Muscle of back (tissue), 13 donors: Measurements from ENCODE around the gene AIP. TPM values are rescaled to one million over a fixed set of nuclear protein-coding genes. Genes with fewer than 3 reads are reported as not detected.

Experiments
- DNase-seq, 3 donors: peaks; one replicate each; pipeline versions ENCODE4 v3.0.0 to v3.0.0-alpha.2; 2013
- long read RNA-seq, 9 donors: transcript quantifications; one replicate each; lab custom pipeline, GENCODE V29; 2026
- polyA plus RNA-seq, 10 donors: library from polyadenylated mRNA; unstranded; fragments of 120-200 nt; gene quantifications; one replicate each; pipeline ENCODE4 v1.2.1, GENCODE V29; 2013; ENCODE audit not compliant: insufficient read length in 10 of 10

The AIP gene
- polyA plus RNA-seq: 10 to 100 TPM; 34.9 to 55.8 (median 43.7) TPM
- long read RNA-seq, donor 1, transcript AIP-201 (6 exons, 1,221 nt): major isoform, 26 of 26 reads
- long read RNA-seq, donor 1, partial matches to known transcripts: 0 of 26 reads
- long read RNA-seq, donor 1, other reads (novel, unspliced or antisense): 0 of 26 reads
- long read RNA-seq, donor 2, transcript AIP-201 (6 exons, 1,221 nt): major isoform, 15 of 17 reads
- long read RNA-seq, donor 2, partial matches to known transcripts: 0 of 17 reads
- long read RNA-seq, donor 2, other reads (novel, unspliced or antisense): 0 of 17 reads
- long read RNA-seq, donor 3: 0 reads
- long read RNA-seq, donor 4, transcript AIP-201 (6 exons, 1,221 nt): major isoform, 11 of 11 reads
- long read RNA-seq, donor 4, partial matches to known transcripts: 0 of 11 reads
- long read RNA-seq, donor 4, other reads (novel, unspliced or antisense): 0 of 11 reads
- long read RNA-seq, donor 5, transcript AIP-201 (6 exons, 1,221 nt): major isoform, 24 of 35 reads
- long read RNA-seq, donor 5, partial matches to known transcripts: 7 of 35 reads
- long read RNA-seq, donor 5, other reads (novel, unspliced or antisense): 0 of 35 reads
- long read RNA-seq, donor 6, transcript AIP-201 (6 exons, 1,221 nt): major isoform, 18 of 18 reads
- long read RNA-seq, donor 6, partial matches to known transcripts: 0 of 18 reads
- long read RNA-seq, donor 6, other reads (novel, unspliced or antisense): 0 of 18 reads
- long read RNA-seq, donor 7, transcript AIP-201 (6 exons, 1,221 nt): major isoform, 18 of 19 reads
- long read RNA-seq, donor 7, partial matches to known transcripts: 0 of 19 reads
- long read RNA-seq, donor 7, other reads (novel, unspliced or antisense): 0 of 19 reads
- long read RNA-seq, donor 8, transcript AIP-201 (6 exons, 1,221 nt): major isoform, 17 of 17 reads
- long read RNA-seq, donor 8, partial matches to known transcripts: 0 of 17 reads
- long read RNA-seq, donor 8, other reads (novel, unspliced or antisense): 0 of 17 reads
- long read RNA-seq, donor 9, partial matches to known transcripts: 0 of 1 reads
- long read RNA-seq, donor 9, other reads (novel, unspliced or antisense): 0 of 1 reads

- peak; percentile 98 to 100 (median 98) for DNase-seq
Measured at GRCh38 chr11:67482827-67483798, at the start of gene AIP. Gene AIP, plus strand, starts transcription at chr11:67483026. Its CDS starts 133 bp downstream, at chr11:67483159.

GRCh38 chr11:67433536-67434394 lies 49.1 kb upstream of the AIP start:
- no peak for DNase-seq

GRCh38 chr11:67434395-67434881 lies 48.4 kb upstream of the AIP start:
- DNase-seq: no peak

- no peak for DNase-seq
Measured at GRCh38 chr11:67435031-67435726, 47.6 kb upstream of the AIP start.

GRCh38 chr11:67435727-67436458 lies 46.9 kb upstream of the AIP start:
- no peak for DNase-seq

- DNase-seq: peak in 1 of 3 donors; percentile 37
Measured at GRCh38 chr11:67436459-67437081, 46.3 kb upstream of the AIP start.

- peak in 1 of 3 donors; percentile 21 for DNase-seq
Measured at GRCh38 chr11:67437082-67437808, 45.6 kb upstream of the AIP start, which contains the start of gene PTPRCAP. Gene PTPRCAP, minus strand, starts transcription at chr11:67437682. Its CDS starts 63 bp downstream, at chr11:67437619.

GRCh38 chr11:67437809-67438157 lies 45.0 kb upstream of the AIP start:
- no peak for DNase-seq

- peak in 1 of 3 donors; percentile 22 for DNase-seq
Measured at GRCh38 chr11:67438158-67438902, 44.5 kb upstream of the AIP start.

GRCh38 chr11:67439321-67440228 lies 43.3 kb upstream of the AIP start:
- peak in 1 of 3 donors; percentile 34 for DNase-seq

GRCh38 chr11:67440229-67441097 lies 42.4 kb upstream of the AIP start:
- DNase-seq: no peak

- DNase-seq: no peak
Measured at GRCh38 chr11:67441098-67441563, 41.7 kb upstream of the AIP start.

GRCh38 chr11:67441731-67442351 lies 41.0 kb upstream of the AIP start:
- no peak for DNase-seq
